GM23338 (cell line): ENCODE measurements around the gene ST14. TPM values are rescaled to one million over a fixed set of nuclear protein-coding genes. Genes with fewer than 3 reads are reported as not detected.

Source experiments
- ATAC-seq: fragments of 200-7000 bp; cut with Tn5 transposase; 3 replicates; pipeline ENCODE4 v1.9.1; 2020
- DNase-seq: peaks from one replicate; pipeline ENCODE4 v3.0.0-alpha.2; 2015; ENCODE audit warnings: low spot score
- H2AFZ ChIP-seq: fragments of 200-600 bp; sonication (generic); 2 replicates; pipeline ENCODE4 v1.8.0; 2016; ENCODE audit warnings: antibody characterized with exemption, mild to moderate bottlenecking, moderate library complexity
- H3F3A ChIP-seq: fragments of 200-600 bp; sonication (generic); replicated peaks from 2 replicates; pipeline ENCODE4 v1.8.0; 2017; ENCODE audit warnings: antibody characterized with exemption, mixed run types, low read depth
- H3K27ac ChIP-seq: fragments of 200-600 bp; sonication (generic); 2 replicates; pipeline ENCODE4 v1.6.1; 2016; ENCODE audit warnings: low read depth
- H3K27me3 ChIP-seq: fragments of 200-600 bp; sonication (generic); 2 replicates; pipeline ENCODE4 v1.8.0; 2016; ENCODE audit warnings: mild to moderate bottlenecking, mixed run types, moderate library complexity; ENCODE audit not compliant: insufficient read depth
- H3K36me3 ChIP-seq: fragments of 200-600 bp; sonication (generic); 2 replicates; pipeline ENCODE4 v1.8.0; 2016; ENCODE audit warnings: mild to moderate bottlenecking; ENCODE audit not compliant: insufficient read depth
- H3K4me1 ChIP-seq: fragments of 200-600 bp; sonication (generic); 2 replicates; pipeline ENCODE4 v1.8.0; 2016; ENCODE audit warnings: mild to moderate bottlenecking, moderate library complexity; ENCODE audit not compliant: insufficient read depth
- H3K4me2 ChIP-seq: fragments of 200-600 bp; sonication (generic); 2 replicates; pipeline ENCODE4 v1.7.1; 2017; ENCODE audit warnings: mixed run types
- H3K4me3 ChIP-seq: fragments of 200-600 bp; sonication (generic); 2 replicates; pipeline ENCODE4 v1.6.1; 2016; ENCODE audit warnings: mixed run types
- H3K79me2 ChIP-seq: fragments of 200-600 bp; sonication (generic); replicated peaks from 2 replicates; pipeline ENCODE4 v1.8.0; 2017; ENCODE audit warnings: mild to moderate bottlenecking; ENCODE audit not compliant: insufficient read depth
- H3K9me2 ChIP-seq: fragments of 200-600 bp; sonication (generic); 2 replicates; pipeline ENCODE4 v1.8.0; 2017; ENCODE audit not compliant: insufficient read depth
- H4K20me1 ChIP-seq: fragments of 200-600 bp; sonication (generic); replicated peaks from 2 replicates; pipeline ENCODE4 v1.8.0; 2017; ENCODE audit warnings: mild to moderate bottlenecking; ENCODE audit not compliant: insufficient read depth
- H3K27ac Mint-ChIP-seq: 2 replicates; pipeline ENCODE4 v1.8.0; 2020; ENCODE audit warnings: inconsistent platforms, mild to moderate bottlenecking, moderate library complexity, mixed read lengths
- H3K27me3 Mint-ChIP-seq: 3 replicates; pipeline ENCODE4 v1.8.0; 2022; ENCODE audit warnings: low read depth, mild to moderate bottlenecking, moderate library complexity, mixed read lengths, inconsistent platforms; ENCODE audit not compliant: insufficient read depth, poor library complexity
- H3K36me3 Mint-ChIP-seq: 3 replicates; pipeline ENCODE4 v1.8.0; 2021; ENCODE audit warnings: low read depth, mild to moderate bottlenecking, inconsistent platforms, moderate library complexity, mixed read lengths
- H3K4me1 Mint-ChIP-seq: 3 replicates; pipeline ENCODE4 v1.8.0; 2020; ENCODE audit warnings: mild to moderate bottlenecking, inconsistent platforms, mixed read lengths
- H3K4me3 Mint-ChIP-seq: 3 replicates; pipeline ENCODE4 v1.8.0; 2021; ENCODE audit warnings: moderate library complexity, mild to moderate bottlenecking, inconsistent platforms, mixed read lengths
- H3K9me3 Mint-ChIP-seq: 3 replicates; pipeline ENCODE4 v1.8.0; 2020; ENCODE audit warnings: moderate library complexity, mild to moderate bottlenecking, inconsistent platforms, mixed read lengths
- CREB1 ChIP-seq: fragments of 250-450 bp; sonication (Bioruptor Pico); IDR thresholded peaks from 2 replicates; pipeline ENCODE4 v1.5.0; 2020; ENCODE audit warnings: low read depth, mild to moderate bottlenecking, moderate library complexity
- EZH2 ChIP-seq: fragments of 200-600 bp; sonication (generic); IDR thresholded peaks from one replicate; pipeline ENCODE4 v1.8.0; 2017; ENCODE audit warnings: antibody characterized with exemption, mild to moderate bottlenecking, low read depth; ENCODE audit not compliant: unreplicated experiment
- EZH2phosphoT487 ChIP-seq: fragments of 200-600 bp; sonication (generic); IDR thresholded peaks from one replicate; pipeline ENCODE4 v1.8.1; 2018; ENCODE audit warnings: antibody characterized with exemption; ENCODE audit not compliant: unreplicated experiment
- JUNB ChIP-seq: IDR thresholded peaks from one replicate; pipeline ENCODE4 v1.6.1; 2016; ENCODE audit warnings: antibody characterized with exemption; ENCODE audit not compliant: unreplicated experiment
- NANOG ChIP-seq: IDR thresholded peaks from 2 replicates; pipeline ENCODE4 v1.6.1; 2016; ENCODE audit warnings: antibody characterized with exemption, borderline replicate concordance
- POLR2AphosphoS5 ChIP-seq: IDR thresholded peaks from 2 replicates; pipeline ENCODE4 v1.6.1; 2016; ENCODE audit warnings: antibody characterized with exemption, low read depth
- STAT1 ChIP-seq: IDR thresholded peaks from one replicate; pipeline ENCODE4 v1.6.1; 2016; ENCODE audit warnings: antibody characterized with exemption; ENCODE audit not compliant: unreplicated experiment
- ZNF114 ChIP-seq: fragments of 250-450 bp; sonication (Bioruptor Pico); IDR thresholded peaks from 2 replicates; pipeline ENCODE4 v1.5.0; 2020; ENCODE audit warnings: mild to moderate bottlenecking, moderate library complexity
- ZNF331 ChIP-seq: fragments of 250-450 bp; sonication (Bioruptor Pico); IDR thresholded peaks from 2 replicates; pipeline ENCODE4 v1.5.0; 2020; ENCODE audit warnings: low read depth, mild to moderate bottlenecking, moderate library complexity
- polyA plus RNA-seq: library from polyadenylated mRNA; unstranded; fragments of >200 nt; fragmentation: Nextera tagmentation; extraction: Ambion mirVana; gene quantifications from 2 replicates; pipeline ENCODE4 v1.2.1, GENCODE V29; 2016
- total RNA-seq: library from RNA; depleted of rRNA; stranded (reverse); fragments of >200 nt; shearing (Covaris generic); gene quantifications from 2 replicates; pipeline ENCODE4 v1.2.3, GENCODE V29; 2014
- TF ChIP-seq, protein P1 (sequence below), 2 experiments: fragments of 200-600 bp in 1 of 2; sonication (generic) in 1 of 2; conservative IDR thresholded peaks; 2 replicates each; pipeline versions ENCODE4 v1.5.1 to v1.6.1; 2016 to 2017; ENCODE audit warnings: antibody characterized with exemption in 2 of 2, low read depth in 2 of 2, mild to moderate bottlenecking in 2 of 2, moderate library complexity in 1 of 2
- TF ChIP-seq, protein P2 (sequence below): fragments of 250-450 bp; sonication (Bioruptor Pico); IDR thresholded peaks from 2 replicates; pipeline ENCODE4 v1.5.0; 2020; ENCODE audit warnings: mild to moderate bottlenecking, moderate library complexity
- TF ChIP-seq, protein P3 (sequence below): IDR thresholded peaks from one replicate; pipeline ENCODE4 v1.6.1; 2018; ENCODE audit warnings: antibody characterized with exemption; ENCODE audit not compliant: unreplicated experiment
- TF ChIP-seq, protein P4 (sequence below): IDR thresholded peaks from 2 replicates; pipeline ENCODE4 v1.6.1; 2016; ENCODE audit warnings: antibody characterized with exemption

Gene ST14
- total and polyA plus RNA-seq, 2 experiments from 2014 or later: 7.9 to 32.7 TPM

DNA sequence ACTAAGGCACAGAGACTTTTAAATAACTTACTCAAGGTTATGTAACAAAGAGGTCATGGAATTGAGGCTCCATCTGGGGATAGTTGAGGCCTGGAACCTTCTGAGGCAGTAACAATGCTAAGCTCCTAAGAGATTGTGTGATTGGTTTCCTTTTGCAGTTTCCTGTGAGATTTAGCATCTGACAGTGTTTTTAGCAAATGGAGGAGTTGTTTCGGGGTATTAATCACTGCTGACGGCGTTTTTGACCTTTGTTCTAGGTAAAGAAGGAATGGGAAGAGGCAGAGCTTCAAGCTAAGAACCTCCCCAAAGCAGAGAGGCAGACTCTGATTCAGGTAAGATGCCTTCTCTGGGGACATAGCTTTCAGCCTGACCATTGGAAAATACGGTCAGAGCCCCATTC, 32.1 kb upstream of the ST14 start:
- Mint-ChIP-seq H3K27ac (no peak overlapping the region), H3K36me3 (peaks cover 77% of the 10 kb centered on the region), H3K4me3 (no peak overlapping the region), H3K4me1 (peaks cover 6% of the 10 kb centered on the region; the same call in 1 of the 3 replicates), H3K27me3 (peaks cover 7% of the 10 kb centered on the region), H3K9me3 (peaks cover 6% of the 10 kb centered on the region)
- Histone ChIP-seq H3K4me2 (no peak overlapping the region), H3K36me3 (peaks cover 67% of the 10 kb centered on the region), H3K4me3 (no peak overlapping the region), H2AFZ (no peak overlapping the region), H4K20me1 (peaks cover 6% of the 10 kb centered on the region), H3K27me3 (no peaks in the 10 kb centered on the region), H3K27ac (no peak overlapping the region), H3K9me2 (no peaks in the 10 kb centered on the region), H3K79me2 (no peaks in the 10 kb centered on the region; the same call in 1 of the 2 replicates), H3F3A (0 out of 2 replicates have a peak, but pooled peaks cover 4% of the 10 kb centered on the region), H3K4me1 (no peaks in the 10 kb centered on the region)
- ATAC-seq (no peak), DNase-seq (no peak)
- TF ChIP-seq, protein P1, sequence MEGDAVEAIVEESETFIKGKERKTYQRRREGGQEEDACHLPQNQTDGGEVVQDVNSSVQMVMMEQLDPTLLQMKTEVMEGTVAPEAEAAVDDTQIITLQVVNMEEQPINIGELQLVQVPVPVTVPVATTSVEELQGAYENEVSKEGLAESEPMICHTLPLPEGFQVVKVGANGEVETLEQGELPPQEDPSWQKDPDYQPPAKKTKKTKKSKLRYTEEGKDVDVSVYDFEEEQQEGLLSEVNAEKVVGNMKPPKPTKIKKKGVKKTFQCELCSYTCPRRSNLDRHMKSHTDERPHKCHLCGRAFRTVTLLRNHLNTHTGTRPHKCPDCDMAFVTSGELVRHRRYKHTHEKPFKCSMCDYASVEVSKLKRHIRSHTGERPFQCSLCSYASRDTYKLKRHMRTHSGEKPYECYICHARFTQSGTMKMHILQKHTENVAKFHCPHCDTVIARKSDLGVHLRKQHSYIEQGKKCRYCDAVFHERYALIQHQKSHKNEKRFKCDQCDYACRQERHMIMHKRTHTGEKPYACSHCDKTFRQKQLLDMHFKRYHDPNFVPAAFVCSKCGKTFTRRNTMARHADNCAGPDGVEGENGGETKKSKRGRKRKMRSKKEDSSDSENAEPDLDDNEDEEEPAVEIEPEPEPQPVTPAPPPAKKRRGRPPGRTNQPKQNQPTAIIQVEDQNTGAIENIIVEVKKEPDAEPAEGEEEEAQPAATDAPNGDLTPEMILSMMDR (conservative IDR thresholded peaks at IDR 0.05; ENCODE audit: low read depth in 2 of 2): no peak
- TF ChIP-seq STAT1 (no peak), NANOG (no peak), EZH2phosphoT487 (no peak), JUNB (no peak), ZNF114 (no peak), ZNF331 (CRISPR knock-in tag) (no peak), POLR2AphosphoS5 (no peak), EZH2 (no peak), CREB1 (CRISPR knock-in tag) (no peak)
- TF ChIP-seq, protein P2, sequence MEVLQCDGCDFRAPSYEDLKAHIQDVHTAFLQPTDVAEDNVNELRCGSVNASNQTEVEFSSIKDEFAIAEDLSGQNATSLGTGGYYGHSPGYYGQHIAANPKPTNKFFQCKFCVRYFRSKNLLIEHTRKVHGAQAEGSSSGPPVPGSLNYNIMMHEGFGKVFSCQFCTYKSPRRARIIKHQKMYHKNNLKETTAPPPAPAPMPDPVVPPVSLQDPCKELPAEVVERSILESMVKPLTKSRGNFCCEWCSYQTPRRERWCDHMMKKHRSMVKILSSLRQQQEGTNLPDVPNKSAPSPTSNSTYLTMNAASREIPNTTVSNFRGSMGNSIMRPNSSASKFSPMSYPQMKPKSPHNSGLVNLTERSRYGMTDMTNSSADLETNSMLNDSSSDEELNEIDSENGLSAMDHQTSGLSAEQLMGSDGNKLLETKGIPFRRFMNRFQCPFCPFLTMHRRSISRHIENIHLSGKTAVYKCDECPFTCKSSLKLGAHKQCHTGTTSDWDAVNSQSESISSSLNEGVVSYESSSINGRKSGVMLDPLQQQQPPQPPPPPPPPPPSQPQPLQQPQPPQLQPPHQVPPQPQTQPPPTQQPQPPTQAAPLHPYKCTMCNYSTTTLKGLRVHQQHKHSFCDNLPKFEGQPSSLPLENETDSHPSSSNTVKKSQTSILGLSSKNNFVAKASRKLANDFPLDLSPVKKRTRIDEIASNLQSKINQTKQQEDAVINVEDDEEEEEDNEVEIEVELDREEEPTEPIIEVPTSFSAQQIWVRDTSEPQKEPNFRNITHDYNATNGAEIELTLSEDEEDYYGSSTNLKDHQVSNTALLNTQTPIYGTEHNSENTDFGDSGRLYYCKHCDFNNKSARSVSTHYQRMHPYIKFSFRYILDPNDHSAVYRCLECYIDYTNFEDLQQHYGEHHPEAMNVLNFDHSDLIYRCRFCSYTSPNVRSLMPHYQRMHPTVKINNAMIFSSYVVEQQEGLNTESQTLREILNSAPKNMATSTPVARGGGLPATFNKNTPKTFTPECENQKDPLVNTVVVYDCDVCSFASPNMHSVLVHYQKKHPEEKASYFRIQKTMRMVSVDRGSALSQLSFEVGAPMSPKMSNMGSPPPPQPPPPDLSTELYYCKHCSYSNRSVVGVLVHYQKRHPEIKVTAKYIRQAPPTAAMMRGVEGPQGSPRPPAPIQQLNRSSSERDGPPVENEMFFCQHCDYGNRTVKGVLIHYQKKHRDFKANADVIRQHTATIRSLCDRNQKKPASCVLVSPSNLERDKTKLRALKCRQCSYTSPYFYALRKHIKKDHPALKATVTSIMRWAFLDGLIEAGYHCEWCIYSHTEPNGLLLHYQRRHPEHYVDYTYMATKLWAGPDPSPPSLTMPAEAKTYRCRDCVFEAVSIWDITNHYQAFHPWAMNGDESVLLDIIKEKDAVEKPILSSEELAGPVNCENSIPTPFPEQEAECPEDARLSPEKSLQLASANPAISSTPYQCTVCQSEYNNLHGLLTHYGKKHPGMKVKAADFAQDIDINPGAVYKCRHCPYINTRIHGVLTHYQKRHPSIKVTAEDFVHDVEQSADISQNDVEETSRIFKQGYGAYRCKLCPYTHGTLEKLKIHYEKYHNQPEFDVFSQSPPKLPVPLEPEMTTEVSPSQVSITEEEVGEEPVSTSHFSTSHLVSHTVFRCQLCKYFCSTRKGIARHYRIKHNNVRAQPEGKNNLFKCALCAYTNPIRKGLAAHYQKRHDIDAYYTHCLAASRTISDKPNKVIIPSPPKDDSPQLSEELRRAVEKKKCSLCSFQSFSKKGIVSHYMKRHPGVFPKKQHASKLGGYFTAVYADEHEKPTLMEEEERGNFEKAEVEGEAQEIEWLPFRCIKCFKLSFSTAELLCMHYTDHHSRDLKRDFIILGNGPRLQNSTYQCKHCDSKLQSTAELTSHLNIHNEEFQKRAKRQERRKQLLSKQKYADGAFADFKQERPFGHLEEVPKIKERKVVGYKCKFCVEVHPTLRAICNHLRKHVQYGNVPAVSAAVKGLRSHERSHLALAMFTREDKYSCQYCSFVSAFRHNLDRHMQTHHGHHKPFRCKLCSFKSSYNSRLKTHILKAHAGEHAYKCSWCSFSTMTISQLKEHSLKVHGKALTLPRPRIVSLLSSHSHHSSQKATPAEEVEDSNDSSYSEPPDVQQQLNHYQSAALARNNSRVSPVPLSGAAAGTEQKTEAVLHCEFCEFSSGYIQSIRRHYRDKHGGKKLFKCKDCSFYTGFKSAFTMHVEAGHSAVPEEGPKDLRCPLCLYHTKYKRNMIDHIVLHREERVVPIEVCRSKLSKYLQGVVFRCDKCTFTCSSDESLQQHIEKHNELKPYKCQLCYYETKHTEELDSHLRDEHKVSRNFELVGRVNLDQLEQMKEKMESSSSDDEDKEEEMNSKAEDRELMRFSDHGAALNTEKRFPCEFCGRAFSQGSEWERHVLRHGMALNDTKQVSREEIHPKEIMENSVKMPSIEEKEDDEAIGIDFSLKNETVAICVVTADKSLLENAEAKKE (CRISPR knock-in tag): no peak
- TF ChIP-seq, protein P3, sequence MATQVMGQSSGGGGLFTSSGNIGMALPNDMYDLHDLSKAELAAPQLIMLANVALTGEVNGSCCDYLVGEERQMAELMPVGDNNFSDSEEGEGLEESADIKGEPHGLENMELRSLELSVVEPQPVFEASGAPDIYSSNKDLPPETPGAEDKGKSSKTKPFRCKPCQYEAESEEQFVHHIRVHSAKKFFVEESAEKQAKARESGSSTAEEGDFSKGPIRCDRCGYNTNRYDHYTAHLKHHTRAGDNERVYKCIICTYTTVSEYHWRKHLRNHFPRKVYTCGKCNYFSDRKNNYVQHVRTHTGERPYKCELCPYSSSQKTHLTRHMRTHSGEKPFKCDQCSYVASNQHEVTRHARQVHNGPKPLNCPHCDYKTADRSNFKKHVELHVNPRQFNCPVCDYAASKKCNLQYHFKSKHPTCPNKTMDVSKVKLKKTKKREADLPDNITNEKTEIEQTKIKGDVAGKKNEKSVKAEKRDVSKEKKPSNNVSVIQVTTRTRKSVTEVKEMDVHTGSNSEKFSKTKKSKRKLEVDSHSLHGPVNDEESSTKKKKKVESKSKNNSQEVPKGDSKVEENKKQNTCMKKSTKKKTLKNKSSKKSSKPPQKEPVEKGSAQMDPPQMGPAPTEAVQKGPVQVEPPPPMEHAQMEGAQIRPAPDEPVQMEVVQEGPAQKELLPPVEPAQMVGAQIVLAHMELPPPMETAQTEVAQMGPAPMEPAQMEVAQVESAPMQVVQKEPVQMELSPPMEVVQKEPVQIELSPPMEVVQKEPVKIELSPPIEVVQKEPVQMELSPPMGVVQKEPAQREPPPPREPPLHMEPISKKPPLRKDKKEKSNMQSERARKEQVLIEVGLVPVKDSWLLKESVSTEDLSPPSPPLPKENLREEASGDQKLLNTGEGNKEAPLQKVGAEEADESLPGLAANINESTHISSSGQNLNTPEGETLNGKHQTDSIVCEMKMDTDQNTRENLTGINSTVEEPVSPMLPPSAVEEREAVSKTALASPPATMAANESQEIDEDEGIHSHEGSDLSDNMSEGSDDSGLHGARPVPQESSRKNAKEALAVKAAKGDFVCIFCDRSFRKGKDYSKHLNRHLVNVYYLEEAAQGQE: no peak
- TF ChIP-seq, protein P4, sequence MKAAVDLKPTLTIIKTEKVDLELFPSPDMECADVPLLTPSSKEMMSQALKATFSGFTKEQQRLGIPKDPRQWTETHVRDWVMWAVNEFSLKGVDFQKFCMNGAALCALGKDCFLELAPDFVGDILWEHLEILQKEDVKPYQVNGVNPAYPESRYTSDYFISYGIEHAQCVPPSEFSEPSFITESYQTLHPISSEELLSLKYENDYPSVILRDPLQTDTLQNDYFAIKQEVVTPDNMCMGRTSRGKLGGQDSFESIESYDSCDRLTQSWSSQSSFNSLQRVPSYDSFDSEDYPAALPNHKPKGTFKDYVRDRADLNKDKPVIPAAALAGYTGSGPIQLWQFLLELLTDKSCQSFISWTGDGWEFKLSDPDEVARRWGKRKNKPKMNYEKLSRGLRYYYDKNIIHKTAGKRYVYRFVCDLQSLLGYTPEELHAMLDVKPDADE: no peak
